ENCODE results near the gene SLC25A41.

GRCh38 chr19:6376512-6377190 lies 56.9 kb downstream of the SLC25A41 start:
- TF ChIP-seq, protein P1, sequence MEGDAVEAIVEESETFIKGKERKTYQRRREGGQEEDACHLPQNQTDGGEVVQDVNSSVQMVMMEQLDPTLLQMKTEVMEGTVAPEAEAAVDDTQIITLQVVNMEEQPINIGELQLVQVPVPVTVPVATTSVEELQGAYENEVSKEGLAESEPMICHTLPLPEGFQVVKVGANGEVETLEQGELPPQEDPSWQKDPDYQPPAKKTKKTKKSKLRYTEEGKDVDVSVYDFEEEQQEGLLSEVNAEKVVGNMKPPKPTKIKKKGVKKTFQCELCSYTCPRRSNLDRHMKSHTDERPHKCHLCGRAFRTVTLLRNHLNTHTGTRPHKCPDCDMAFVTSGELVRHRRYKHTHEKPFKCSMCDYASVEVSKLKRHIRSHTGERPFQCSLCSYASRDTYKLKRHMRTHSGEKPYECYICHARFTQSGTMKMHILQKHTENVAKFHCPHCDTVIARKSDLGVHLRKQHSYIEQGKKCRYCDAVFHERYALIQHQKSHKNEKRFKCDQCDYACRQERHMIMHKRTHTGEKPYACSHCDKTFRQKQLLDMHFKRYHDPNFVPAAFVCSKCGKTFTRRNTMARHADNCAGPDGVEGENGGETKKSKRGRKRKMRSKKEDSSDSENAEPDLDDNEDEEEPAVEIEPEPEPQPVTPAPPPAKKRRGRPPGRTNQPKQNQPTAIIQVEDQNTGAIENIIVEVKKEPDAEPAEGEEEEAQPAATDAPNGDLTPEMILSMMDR (IDR thresholded peaks at IDR 0.05) = no peak
- no peak for TF ChIP-seq EZH2 (IDR thresholded peaks at IDR 0.05; ENCODE audit: borderline replicate concordance, insufficient read depth, low read depth, low read length, poor library complexity, severe bottlenecking)

Data from B cell (primary cell).